Fibroblast of the aortic adventitia (primary cell): ENCODE data around the gene RAI14. TPM values are rescaled to one million over a fixed set of nuclear protein-coding genes. Genes with fewer than 3 reads are reported as not detected.
"Not testable (repeated sequence)": the region's sequence is repeated elsewhere in the genome, so short reads cannot be mapped to it uniquely, and the experiment has no call there.

Source experiments
- DNase-seq: peaks from one replicate; pipeline ENCODE4 v3.0.0-alpha.2; 2010; ENCODE audit warnings: low read depth
- H3K4me3 ChIP-seq: 2 replicates; pipeline ENCODE4 v1.5.1; 2011; ENCODE audit warnings: low read depth, mild to moderate bottlenecking, control low read depth, low read length, moderate library complexity
- CTCF ChIP-seq: IDR thresholded peaks from 2 replicates; pipeline ENCODE4 v1.5.1; 2011; ENCODE audit warnings: mild to moderate bottlenecking, low read length, control low read depth, inconsistent platforms; ENCODE audit not compliant: insufficient read depth
- total RNA-seq: library from RNA; depleted of rRNA; stranded (reverse); fragments of >200 nt; gene quantifications from 2 replicates; pipeline ENCODE4 v1.2.3, GENCODE V29; 2012; ENCODE audit warnings: low replicate concordance

The RAI14 gene
- total RNA-seq, 1 donor, result 100 TPM

GRCh38 chr5:34742061-34742460 lies 85.9 kb downstream of the RAI14 start:
- no peak for TF ChIP-seq CTCF
- no peak for DNase-seq

GRCh38 chr5:34743878-34744277 lies 87.8 kb downstream of the RAI14 start:
- DNase-seq, result peak; percentile 45
- no peak overlapping the region for H3K4me3 ChIP-seq
- TF ChIP-seq CTCF, result no peak

More at GRCh38 chr5:34742061-34742460, 85.9 kb downstream of the RAI14 start:
- H3K4me3 ChIP-seq, result no peak overlapping the region

GRCh38 chr5:34748431-34748830 lies 92.3 kb downstream of the RAI14 start:
- DNase-seq, result no peak
- H3K4me3 ChIP-seq, result no peak overlapping the region
- no peak for TF ChIP-seq CTCF

GRCh38 chr5:34749431-34749873 lies 93.3 kb downstream of the RAI14 start:
- no peak for TF ChIP-seq CTCF
- peak; percentile 69 for DNase-seq

GRCh38 chr5:34750206-34750605 lies 94.1 kb downstream of the RAI14 start:
- no peak for DNase-seq
- H3K4me3 ChIP-seq, result no peak overlapping the region

More at GRCh38 chr5:34749431-34749873, 93.3 kb downstream of the RAI14 start:
- H3K4me3 ChIP-seq, result no peak overlapping the region

GRCh38 chr5:34751807-34752736 lies 95.9 kb downstream of the RAI14 start:
- TF ChIP-seq CTCF, result no peak
- no peak overlapping the region for H3K4me3 ChIP-seq
- DNase-seq, result no peak

More at GRCh38 chr5:34750206-34750605, 94.1 kb downstream of the RAI14 start:
- no peak for TF ChIP-seq CTCF

GRCh38 chr5:34753236-34753635 lies 97.1 kb downstream of the RAI14 start:
- DNase-seq, H3K4me3 ChIP-seq: not testable (repeated sequence)
